NCI-H2171 (cell line): ENCODE results near the gene CROCC.
"Not testable (repeated sequence)": the region's sequence is repeated elsewhere in the genome, so short reads cannot be mapped to it uniquely, and the experiment has no call there.

Source experiments
- DNase-seq: peaks from one replicate; lab custom pipeline; 2025; lab: John Stamatoyannopoulos, UW

Gene CROCC

GRCh38 chr1:16897653-16898052 lies 24.1 kb upstream of the CROCC start:
- DNase-seq: not testable (repeated sequence)

DNA sequence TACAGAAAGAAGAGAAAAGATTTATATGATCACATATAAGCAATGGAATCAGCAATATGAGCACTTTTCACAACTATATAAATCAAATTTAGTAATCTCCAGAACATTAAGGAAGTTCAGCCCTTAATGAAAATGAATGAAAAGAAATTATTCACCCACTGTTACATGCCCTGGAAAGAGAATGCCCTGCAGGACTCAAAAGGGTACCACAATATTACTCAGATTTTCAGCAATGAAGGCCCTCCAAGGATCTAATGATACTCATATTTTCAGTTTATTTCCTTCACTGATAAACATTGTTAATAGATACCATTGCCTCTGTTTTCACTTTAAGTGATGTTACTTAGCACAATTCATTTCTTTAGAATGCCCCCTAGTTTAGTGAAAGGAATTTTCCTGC lies 23.4 kb upstream of the CROCC start:
- DNase-seq: not testable (repeated sequence)

- not testable (repeated sequence) for DNase-seq
Measured at GRCh38 chr1:16899020-16899419, 22.7 kb upstream of the CROCC start.

- no peak for DNase-seq
Measured at GRCh38 chr1:16900751-16901150, 21.0 kb upstream of the CROCC start.

DNA sequence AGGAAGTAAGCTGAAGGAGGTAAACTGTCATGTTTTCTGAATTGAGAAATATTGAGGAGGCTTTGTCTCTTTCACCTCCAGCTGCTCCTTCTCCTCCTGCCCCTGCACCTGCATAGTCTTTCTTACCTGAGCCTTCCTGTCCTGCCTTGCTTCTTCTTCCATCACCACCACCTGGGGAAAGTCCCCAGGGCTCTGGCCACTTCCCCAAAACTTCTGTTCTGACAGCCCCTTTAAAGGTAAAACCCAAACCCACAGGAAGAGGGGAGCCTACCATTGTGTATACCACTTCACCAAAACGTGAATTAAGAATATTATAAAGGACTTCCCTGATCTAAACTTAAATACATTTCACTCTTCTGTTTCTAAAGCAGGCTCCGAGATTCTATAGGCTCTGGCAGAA lies 20.4 kb upstream of the CROCC start:
- not testable (repeated sequence) for DNase-seq

- no peak for DNase-seq
Measured at GRCh38 chr1:16903054-16903453, 18.7 kb upstream of the CROCC start.

- DNase-seq: no peak
Measured at GRCh38 chr1:16903458-16903796, 18.3 kb upstream of the CROCC start.

DNA sequence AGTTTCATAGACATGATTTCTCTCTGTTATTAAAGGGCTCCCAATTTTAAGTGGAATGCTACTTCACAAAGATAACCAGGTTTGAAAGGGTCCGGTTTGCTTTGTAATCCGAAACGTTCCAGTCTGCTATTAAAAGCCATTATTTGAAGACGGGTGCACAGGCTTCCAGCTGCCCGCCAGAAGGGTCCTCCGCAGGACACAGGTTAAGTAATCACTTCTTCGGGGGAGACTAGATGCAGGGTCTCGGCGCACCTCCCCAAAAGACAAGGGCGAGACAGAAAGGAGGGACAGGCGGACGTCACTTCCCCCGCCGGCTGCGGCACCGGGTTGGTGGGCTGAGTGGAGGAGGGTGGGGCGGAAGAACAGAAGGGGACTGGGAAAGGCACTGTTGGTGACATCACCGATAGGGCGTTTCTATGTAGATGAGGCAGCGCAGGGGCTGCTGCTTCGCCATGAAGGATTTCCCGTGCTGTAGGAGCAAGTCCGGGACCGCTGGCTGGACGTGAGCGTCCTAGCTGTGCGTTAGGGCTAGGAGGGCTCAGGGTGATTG lies 17.1 kb upstream of the CROCC start:
- peak; percentile 99 for DNase-seq

DNA sequence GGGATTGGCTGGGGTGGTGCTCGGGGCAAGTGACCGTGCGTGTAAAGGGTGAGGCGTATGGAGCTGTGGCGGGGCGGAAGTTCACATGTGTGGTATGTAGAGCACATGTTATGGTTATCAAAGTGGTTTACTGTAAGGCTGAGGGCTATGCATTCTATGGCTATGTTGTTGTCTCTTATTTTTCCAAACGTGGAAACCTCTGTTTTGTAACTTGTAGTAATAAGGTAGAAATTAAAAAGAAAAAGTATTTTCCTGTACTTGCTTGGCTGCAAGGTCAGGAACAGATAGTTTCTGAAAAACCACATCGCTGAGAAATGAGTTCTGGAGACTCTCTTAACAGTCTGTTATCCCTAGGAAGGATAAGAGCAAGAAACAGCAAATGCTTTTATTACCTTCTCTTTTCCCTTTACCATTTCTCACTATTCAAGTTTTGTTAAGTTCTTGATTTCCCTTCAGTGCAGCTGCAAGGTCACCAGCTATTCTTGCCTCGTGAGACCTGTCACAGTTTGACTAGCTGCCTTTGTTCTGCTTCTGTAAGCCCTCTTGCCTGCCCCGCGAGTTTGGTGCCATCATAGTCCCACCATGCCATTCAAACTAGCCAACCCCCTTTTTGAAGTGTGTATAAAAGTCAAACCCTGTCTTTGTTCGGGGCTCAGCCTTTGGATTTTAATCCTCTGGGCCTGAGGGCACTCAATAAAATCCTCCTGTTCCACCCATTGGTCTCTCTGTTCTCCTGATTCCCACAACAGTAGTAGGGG lies 16.4 kb upstream of the CROCC start:
- DNase-seq: peak; percentile 77

DNA sequence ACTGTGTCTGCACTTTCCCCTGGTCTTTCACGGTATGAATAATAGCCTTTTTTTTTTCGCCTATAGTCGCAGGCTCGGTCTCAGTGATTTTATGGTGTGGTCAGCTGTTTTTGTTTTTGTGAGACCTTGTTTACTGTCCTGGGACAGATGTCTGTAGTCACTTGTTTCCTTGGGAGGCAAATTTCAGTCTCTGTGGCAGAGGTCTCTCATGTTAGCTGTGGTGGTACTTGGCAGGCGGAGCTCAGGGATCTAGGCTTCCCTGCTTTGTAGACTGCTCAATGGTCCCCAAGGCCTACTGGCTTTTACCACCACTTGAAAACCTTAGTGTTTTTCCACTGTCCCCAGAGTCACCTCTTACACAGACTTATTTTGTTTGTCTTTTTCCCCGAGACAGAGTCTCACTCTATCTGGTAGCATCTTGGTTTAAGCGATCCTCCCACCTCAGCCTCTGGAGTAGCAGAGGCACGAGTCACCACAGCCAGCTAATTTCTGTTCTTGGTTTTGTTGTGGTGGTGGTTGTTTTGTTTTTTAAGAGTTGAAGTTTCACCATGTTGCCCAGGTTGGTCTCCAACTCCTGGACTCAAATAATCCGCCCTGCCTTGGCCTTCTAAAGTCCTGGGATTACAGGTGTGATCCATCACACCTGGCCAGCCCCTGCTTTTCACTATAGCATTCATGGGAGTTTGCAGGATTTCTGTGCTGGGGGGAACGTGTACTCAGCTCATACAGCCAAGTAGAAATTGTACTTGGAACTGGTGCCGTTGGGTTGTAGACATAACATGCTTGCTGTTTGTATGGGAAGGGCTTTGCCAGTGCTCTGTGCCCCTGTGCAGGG lies 15.6 kb upstream of the CROCC start:
- no peak for DNase-seq

GRCh38 chr1:16906873-16907272 lies 14.9 kb upstream of the CROCC start:
- no peak for DNase-seq

- DNase-seq: no peak
Measured at GRCh38 chr1:16907870-16908758, 13.6 kb upstream of the CROCC start.

DNA sequence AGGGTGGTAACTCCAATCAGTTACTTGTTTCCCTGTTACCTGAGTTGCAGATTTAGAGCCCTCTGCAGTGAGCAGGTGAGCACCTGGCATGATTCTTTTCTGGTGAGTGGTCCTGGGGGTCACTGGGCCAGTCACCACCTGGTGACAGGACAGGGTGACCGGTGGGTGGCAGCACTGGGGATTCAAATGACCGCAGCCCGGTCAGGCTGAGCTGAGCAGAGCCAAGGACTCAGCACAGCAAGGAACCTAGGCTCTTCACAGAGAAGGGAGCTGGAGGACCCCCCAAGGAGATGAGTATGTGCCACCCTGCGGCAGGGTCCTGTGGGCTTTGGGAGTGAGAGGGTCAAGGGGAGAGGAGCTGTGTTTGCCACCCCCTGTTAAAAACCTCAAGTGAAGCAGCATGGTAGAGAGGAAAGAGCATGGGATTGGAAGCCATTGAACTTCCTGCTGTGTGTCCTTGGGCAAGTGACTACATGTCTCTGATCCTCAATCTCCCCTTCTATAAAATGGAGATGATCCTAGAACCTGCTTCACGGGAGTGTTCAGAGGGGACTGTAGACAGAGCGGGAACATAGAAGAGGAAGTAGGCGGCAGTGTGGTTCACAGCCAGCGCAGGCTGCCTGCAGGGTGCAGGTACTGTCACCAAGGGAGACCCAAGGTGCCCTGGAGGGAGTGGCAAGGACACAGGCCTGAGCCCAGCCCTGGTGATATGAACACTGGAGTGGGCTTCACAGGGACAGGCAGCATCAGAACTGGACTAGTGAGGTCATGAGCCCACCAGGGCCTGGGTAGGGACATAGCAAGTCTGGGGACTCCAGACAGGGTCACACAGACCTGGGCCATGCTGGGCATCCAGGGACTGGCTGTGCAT lies 9.6 kb upstream of the CROCC start:
- DNase-seq: not testable (repeated sequence)

DNA sequence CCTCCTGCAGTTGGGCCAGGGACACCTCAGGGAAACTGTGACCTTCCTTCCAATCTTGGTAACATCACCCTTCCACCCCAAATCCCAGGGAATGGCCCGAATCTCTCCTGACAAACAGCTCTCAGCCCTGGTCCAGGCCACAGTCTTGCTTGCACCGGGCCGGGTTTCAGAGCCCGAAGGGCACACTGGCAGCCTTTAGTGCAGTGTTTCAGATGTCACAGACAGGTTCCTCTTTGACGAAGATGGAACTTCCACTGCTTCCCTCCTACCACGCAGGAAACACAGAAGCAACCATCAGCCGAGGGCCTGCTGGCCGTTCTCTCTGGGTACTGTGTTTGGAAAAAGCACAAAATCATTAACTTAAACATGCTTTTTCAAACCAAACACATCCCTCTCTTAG lies 9.0 kb upstream of the CROCC start:
- not testable (repeated sequence) for DNase-seq

- DNase-seq: no peak
Measured at GRCh38 chr1:16913181-16913832, 8.4 kb upstream of the CROCC start.

GRCh38 chr1:16913833-16914662 lies 7.7 kb upstream of the CROCC start:
- DNase-seq: peak; percentile 100

GRCh38 chr1:16914928-16915626 lies 6.7 kb upstream of the CROCC start:
- DNase-seq: peak; percentile 14

DNA sequence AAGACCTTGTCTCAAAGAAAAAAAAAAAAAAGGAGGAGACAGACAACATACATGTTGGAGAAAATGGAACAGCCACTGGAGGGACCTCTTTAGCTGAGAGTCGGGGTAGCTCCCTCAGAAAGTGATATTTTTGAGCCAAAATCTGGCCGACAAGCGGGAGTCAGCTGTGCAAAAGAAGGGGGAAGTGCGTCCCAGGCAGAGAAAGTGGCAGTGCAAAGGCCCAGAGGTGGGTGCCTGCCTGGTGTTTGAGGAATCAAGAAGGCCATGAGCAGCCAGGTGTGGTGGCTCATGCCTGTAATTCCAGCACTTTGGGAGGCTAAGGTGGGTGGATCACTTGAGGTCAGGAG lies 6.1 kb upstream of the CROCC start:
- no peak for DNase-seq
